HepG2 (cell line): ENCODE measurements around the gene COBLL1. TPM values are rescaled to one million over a fixed set of nuclear protein-coding genes. Genes with fewer than 3 reads are reported as not detected.

Experiments
- ATAC-seq: fragments of 200-7000 bp; cut with Tn5 transposase; 3 replicates; pipeline ENCODE4 v1.9.1; 2020; ENCODE audit warnings: mild to moderate bottlenecking, moderate library complexity
- BruUV-seq: library from RNA; stranded (reverse); fragments of 400-500 nt; replicated peaks from 2 replicates; lab custom pipeline; 2021; lab: Mats Ljungman, UMichigan
- CTCF ChIA-PET: fragments of 300-600 bp; formaldehyde crosslinking; extraction: SDS; loops from one replicate; lab custom pipeline; 2021; ENCODE audit warnings: low total read pairs, inconsistent platforms, low intra/inter-chr PET ratio; lab: Yijun Ruan, JAX
- POLR2A ChIA-PET: fragments of 350-600 bp; sonication (Branson Sonifier 250); formaldehyde crosslinking; loops from one replicate; lab custom pipeline; 2020; ENCODE audit warnings: antibody characterized with exemption, inconsistent platforms; lab: Yijun Ruan, JAX
- DNase-seq: peaks from one replicate; pipeline ENCODE4 v3.0.0-alpha.2; 2015; ENCODE audit warnings: low spot score
- FAIRE-seq: peaks from 3 replicates; lab custom pipeline; 2011; peaks lifted over from hg19 to GRCh38; lab: Jason Lieb, UNC
- H2AFZ ChIP-seq: one replicate; pipeline ENCODE4 v1.6.1; 2011; ENCODE audit warnings: low read length, inconsistent platforms
- H3K27ac ChIP-seq: fragments of 300-600 bp; 3 replicates; pipeline ENCODE4 v1.8.0; 2011; ENCODE audit warnings: mixed run types, mild to moderate bottlenecking, mixed read lengths, low read length, inconsistent platforms; ENCODE audit not compliant: insufficient read depth; ENCODE audit errors: extremely low read length
- H3K27me3 ChIP-seq, 2 experiments: fragments of 200-600 bp in 1 of 2; 2 replicates in 1 of 2; 3 replicates in 1 of 2; pipeline versions ENCODE4 v1.6.0 to v1.8.0; 2011; ENCODE audit warnings: low read length in 2 of 2, mild to moderate bottlenecking in 2 of 2, moderate library complexity in 2 of 2, inconsistent platforms in 1 of 2; ENCODE audit not compliant: insufficient read depth in 2 of 2, control insufficient read depth in 1 of 2
- H3K36me3 ChIP-seq, 2 experiments: fragments of 200-600 bp in 1 of 2; replicated peaks in 1 of 2; 2 replicates in 1 of 2; 3 replicates in 1 of 2; pipeline versions ENCODE4 v1.5.1 to v1.8.0; 2011; ENCODE audit warnings: low read length in 2 of 2, inconsistent platforms in 1 of 2; ENCODE audit not compliant: insufficient read depth in 2 of 2, control insufficient read depth in 1 of 2
- H3K4me1 ChIP-seq: 2 replicates; pipeline ENCODE4 v1.5.1; 2012; ENCODE audit warnings: low read length, inconsistent platforms; ENCODE audit not compliant: insufficient read depth
- H3K4me2 ChIP-seq: 2 replicates; pipeline ENCODE4 v1.6.0; 2011; ENCODE audit warnings: low read depth, low read length, inconsistent platforms
- H3K4me3 ChIP-seq, 3 experiments: fragments of 200-600 bp in 1 of 3; sonication (generic), shearing (Covaris generic) in 1 of 3; replicated peaks in 1 of 3; 2 replicates each; pipeline ENCODE4 v1.5.1; 2011 to 2016; ENCODE audit warnings: low read length in 3 of 3, inconsistent platforms in 2 of 3, low read depth in 2 of 3, mild to moderate bottlenecking in 2 of 3, control low read depth in 1 of 3, mixed read lengths in 1 of 3; ENCODE audit not compliant: insufficient read depth in 1 of 3
- H3K79me2 ChIP-seq: one replicate; pipeline ENCODE4 v1.6.1; 2011; ENCODE audit warnings: low read length, inconsistent platforms; ENCODE audit not compliant: insufficient read depth
- H3K9ac ChIP-seq: 2 replicates; pipeline ENCODE4 v1.6.0; 2011; ENCODE audit warnings: mild to moderate bottlenecking, low read depth, low read length, inconsistent platforms; ENCODE audit not compliant: insufficient read depth
- H3K9me3 ChIP-seq: 2 replicates; pipeline ENCODE4 v1.5.1; 2012; ENCODE audit warnings: mild to moderate bottlenecking, low read length
- H4K20me1 ChIP-seq: 2 replicates; pipeline ENCODE4 v1.6.0; 2011; ENCODE audit warnings: inconsistent platforms, mild to moderate bottlenecking, low read length, moderate library complexity; ENCODE audit not compliant: insufficient read depth
- ARID2 ChIP-seq: sonication (generic); formaldehyde crosslinking; IDR thresholded peaks from 2 replicates; pipeline ENCODE4 v1.8.1; 2022; ENCODE audit warnings: mild to moderate bottlenecking, missing genetic modification reagents, borderline replicate concordance
- CREB3 ChIP-seq: sonication (generic); formaldehyde crosslinking; IDR thresholded peaks from 2 replicates; pipeline ENCODE4 v1.5.0; 2020; ENCODE audit warnings: missing genetic modification reagents
- GABPB1 ChIP-seq: IDR thresholded peaks from 2 replicates; pipeline ENCODE4 v1.6.1; 2016; ENCODE audit warnings: mild to moderate bottlenecking, missing genetic modification reagents, moderate library complexity, missing compliant biosample characterization
- HDAC1 ChIP-seq: sonication (generic); formaldehyde crosslinking; IDR thresholded peaks from 2 replicates; pipeline ENCODE4 v1.5.1; 2020; ENCODE audit warnings: mild to moderate bottlenecking, missing genetic modification reagents
- IKZF1 ChIP-seq: fragments of 450-650 bp; IDR thresholded peaks from 2 replicates; pipeline ENCODE4 v1.7.1; 2016
- KDM5A ChIP-seq: fragments of 200-600 bp; sonication (generic); IDR thresholded peaks from 2 replicates; pipeline ENCODE4 v1.7.0; 2018; ENCODE audit warnings: antibody characterized with exemption, mild to moderate bottlenecking, low read length, borderline replicate concordance
- NR1H2 ChIP-seq: sonication (generic); formaldehyde crosslinking; IDR thresholded peaks from 2 replicates; pipeline ENCODE4 v1.8.1; 2022; ENCODE audit warnings: low read depth, missing genetic modification reagents, borderline replicate concordance
- RBFOX2 ChIP-seq: fragments of 200-400 bp; formaldehyde crosslinking; IDR thresholded peaks from 2 replicates; pipeline ENCODE4 v1.6.1; 2017; ENCODE audit warnings: low read depth, mild to moderate bottlenecking, low read length
- ZBTB42 ChIP-seq: sonication (generic); formaldehyde crosslinking; IDR thresholded peaks from 2 replicates; pipeline ENCODE4 v1.5.0; 2020; ENCODE audit warnings: mild to moderate bottlenecking, missing genetic modification reagents
- ZFP90 ChIP-seq: sonication (generic); formaldehyde crosslinking; IDR thresholded peaks from 2 replicates; pipeline ENCODE4 v1.8.0; 2022; ENCODE audit warnings: missing genetic modification reagents, mild to moderate bottlenecking, inconsistent platforms, borderline replicate concordance
- ZNF180 ChIP-seq: sonication (generic); formaldehyde crosslinking; IDR thresholded peaks from 2 replicates; pipeline ENCODE4 v1.4.0; 2020; ENCODE audit warnings: low read depth, missing genetic modification reagents, borderline replicate concordance
- ZNF496 ChIP-seq: sonication (generic); formaldehyde crosslinking; IDR thresholded peaks from 2 replicates; pipeline ENCODE4 v1.8.1; 2023; ENCODE audit warnings: mild to moderate bottlenecking, moderate library complexity, missing genetic modification reagents; ENCODE audit not compliant: insufficient replicate concordance
- ZNF552 ChIP-seq: sonication (generic); formaldehyde crosslinking; IDR thresholded peaks from 2 replicates; pipeline ENCODE4 v1.9.0; 2022; ENCODE audit warnings: missing genetic modification reagents, mild to moderate bottlenecking, borderline replicate concordance
- ZNF572 ChIP-seq: sonication (generic); formaldehyde crosslinking; IDR thresholded peaks from 2 replicates; pipeline ENCODE4 v1.5.1; 2020; ENCODE audit warnings: mild to moderate bottlenecking, missing genetic modification reagents
- ZNF746 ChIP-seq: sonication (generic); formaldehyde crosslinking; IDR thresholded peaks from 2 replicates; pipeline ENCODE4 v1.8.0; 2022; ENCODE audit warnings: mild to moderate bottlenecking, missing genetic modification reagents
- in situ Hi-C: cut with HindIII; loops from 2 replicates; pipeline ENCODE4 v1.10.0; 2017; ENCODE audit warnings: low pct_unique_long_range_greater_than_20kb; ENCODE audit not compliant: extremely low pct_ligation_motif_present
- intact Hi-C: fragments of 100-400 bp; cut with micrococcal nuclease; formaldehyde crosslinking; loops from one replicate; pipeline ENCODE4 v1.10.0; 2022; ENCODE audit not compliant: unreplicated experiment
- polyA plus RNA-seq, 8 experiments: library from polyadenylated mRNA; depleted of rRNA in 3 of 8; stranded (reverse) in 7 of 8; unstranded in 1 of 8; fragments of >200 nt; fragmentation: Illumina TruSeq in 4 of 8; extraction: Trizol in 4 of 8; gene quantifications; 2 replicates each; pipeline versions ENCODE4 v1.2.1 to v1.2.3, GENCODE V29; 2011 to 2016; ENCODE audit warnings: low read depth in 4 of 8, missing spikeins in 1 of 8, mixed read lengths in 1 of 8; ENCODE audit not compliant: insufficient read depth in 1 of 8
- total RNA-seq, 5 experiments: library from RNA; depleted of rRNA; stranded (reverse); fragments of >200 nt; fragmentation: Illumina TruSeq; extraction: Trizol; gene quantifications; 2 replicates each; pipeline ENCODE4 v1.2.3, GENCODE V29; 2016; ENCODE audit warnings: low read depth in 1 of 5
- TF ChIP-seq, protein P1 (sequence below), 2 experiments: IDR thresholded peaks; 2 replicates each; pipeline ENCODE4 v1.6.1; 2011 to 2012; ENCODE audit warnings: low read length in 2 of 2, borderline replicate concordance in 1 of 2, low read depth in 1 of 2, mild to moderate bottlenecking in 1 of 2, moderate library complexity in 1 of 2
- TF ChIP-seq, protein P2 (sequence below): sonication (generic); formaldehyde crosslinking; IDR thresholded peaks from 2 replicates; pipeline ENCODE4 v1.5.0; 2020; ENCODE audit warnings: missing genetic modification reagents, mild to moderate bottlenecking, borderline replicate concordance

The COBLL1 gene
- total and polyA plus RNA-seq, 2 of the 13 experiments (the other 11 are each of a cell fraction or from before 2014, with no cell fraction given), result 32.6 to 86.8 TPM

DNA sequence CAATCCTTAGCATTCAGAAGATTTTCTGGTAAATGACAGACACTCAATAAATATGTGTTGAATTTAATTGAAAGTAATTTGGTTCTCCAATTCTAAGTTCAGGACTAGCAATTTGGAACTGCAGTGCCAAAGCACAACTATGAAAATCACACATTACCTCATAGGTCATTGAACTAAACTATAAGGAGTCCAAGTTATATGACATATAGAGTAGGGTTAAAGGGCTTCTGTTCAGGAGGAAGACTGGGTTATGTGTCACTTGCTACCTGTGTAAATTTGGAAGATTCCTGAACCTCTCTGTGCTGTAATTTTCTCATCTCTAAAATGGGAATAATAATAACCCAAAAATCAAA, 27.8 kb upstream of the COBLL1 start:
- intact Hi-C loops (no loop called here), in situ Hi-C loops (no loop called here)
- FAIRE-seq, result no peak
- Histone ChIP-seq H3K9ac (no peak overlapping the region), H3K4me1 (peaks cover 34% of the 10 kb centered on the region), H3K27me3 (no peaks in the 10 kb centered on the region), H3K27ac (no peak overlapping the region), H3K79me2 (no peaks in the 10 kb centered on the region), H3K4me3 (no peak overlapping the region), H3K9me3 (no peaks in the 10 kb centered on the region), H3K4me2 (no peak overlapping the region), H3K36me3 (no peaks in the 10 kb centered on the region), H2AFZ (no peak overlapping the region), H4K20me1 (no peaks in the 10 kb centered on the region)
- ATAC-seq, result no peak
- BruUV-seq, result no TSS peak
- CTCF ChIA-PET, result no interaction called here
- POLR2A ChIA-PET, result no interaction called here
- DNase-seq, result no peak
- no peak for TF ChIP-seq KDM5A
- no peak for TF ChIP-seq ZFP90 (CRISPR knock-in tag)
- no peak for TF ChIP-seq ARID2 (CRISPR knock-in tag)
- no peak for TF ChIP-seq ZNF746 (CRISPR knock-in tag)
- TF ChIP-seq ZNF496 (CRISPR knock-in tag), result no peak
- no peak for TF ChIP-seq ZNF180 (CRISPR knock-in tag)
- TF ChIP-seq CREB3, result no peak
- TF ChIP-seq NR1H2 (CRISPR knock-in tag), result no peak
- TF ChIP-seq ZBTB42, result no peak
- TF ChIP-seq, protein P1, sequence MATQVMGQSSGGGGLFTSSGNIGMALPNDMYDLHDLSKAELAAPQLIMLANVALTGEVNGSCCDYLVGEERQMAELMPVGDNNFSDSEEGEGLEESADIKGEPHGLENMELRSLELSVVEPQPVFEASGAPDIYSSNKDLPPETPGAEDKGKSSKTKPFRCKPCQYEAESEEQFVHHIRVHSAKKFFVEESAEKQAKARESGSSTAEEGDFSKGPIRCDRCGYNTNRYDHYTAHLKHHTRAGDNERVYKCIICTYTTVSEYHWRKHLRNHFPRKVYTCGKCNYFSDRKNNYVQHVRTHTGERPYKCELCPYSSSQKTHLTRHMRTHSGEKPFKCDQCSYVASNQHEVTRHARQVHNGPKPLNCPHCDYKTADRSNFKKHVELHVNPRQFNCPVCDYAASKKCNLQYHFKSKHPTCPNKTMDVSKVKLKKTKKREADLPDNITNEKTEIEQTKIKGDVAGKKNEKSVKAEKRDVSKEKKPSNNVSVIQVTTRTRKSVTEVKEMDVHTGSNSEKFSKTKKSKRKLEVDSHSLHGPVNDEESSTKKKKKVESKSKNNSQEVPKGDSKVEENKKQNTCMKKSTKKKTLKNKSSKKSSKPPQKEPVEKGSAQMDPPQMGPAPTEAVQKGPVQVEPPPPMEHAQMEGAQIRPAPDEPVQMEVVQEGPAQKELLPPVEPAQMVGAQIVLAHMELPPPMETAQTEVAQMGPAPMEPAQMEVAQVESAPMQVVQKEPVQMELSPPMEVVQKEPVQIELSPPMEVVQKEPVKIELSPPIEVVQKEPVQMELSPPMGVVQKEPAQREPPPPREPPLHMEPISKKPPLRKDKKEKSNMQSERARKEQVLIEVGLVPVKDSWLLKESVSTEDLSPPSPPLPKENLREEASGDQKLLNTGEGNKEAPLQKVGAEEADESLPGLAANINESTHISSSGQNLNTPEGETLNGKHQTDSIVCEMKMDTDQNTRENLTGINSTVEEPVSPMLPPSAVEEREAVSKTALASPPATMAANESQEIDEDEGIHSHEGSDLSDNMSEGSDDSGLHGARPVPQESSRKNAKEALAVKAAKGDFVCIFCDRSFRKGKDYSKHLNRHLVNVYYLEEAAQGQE (IDR thresholded peaks at IDR 0.05; ENCODE audit: borderline replicate concordance in 1 of 2, low read depth in 1 of 2, low read length in 2 of 2), result no peak
- TF ChIP-seq, protein P2, sequence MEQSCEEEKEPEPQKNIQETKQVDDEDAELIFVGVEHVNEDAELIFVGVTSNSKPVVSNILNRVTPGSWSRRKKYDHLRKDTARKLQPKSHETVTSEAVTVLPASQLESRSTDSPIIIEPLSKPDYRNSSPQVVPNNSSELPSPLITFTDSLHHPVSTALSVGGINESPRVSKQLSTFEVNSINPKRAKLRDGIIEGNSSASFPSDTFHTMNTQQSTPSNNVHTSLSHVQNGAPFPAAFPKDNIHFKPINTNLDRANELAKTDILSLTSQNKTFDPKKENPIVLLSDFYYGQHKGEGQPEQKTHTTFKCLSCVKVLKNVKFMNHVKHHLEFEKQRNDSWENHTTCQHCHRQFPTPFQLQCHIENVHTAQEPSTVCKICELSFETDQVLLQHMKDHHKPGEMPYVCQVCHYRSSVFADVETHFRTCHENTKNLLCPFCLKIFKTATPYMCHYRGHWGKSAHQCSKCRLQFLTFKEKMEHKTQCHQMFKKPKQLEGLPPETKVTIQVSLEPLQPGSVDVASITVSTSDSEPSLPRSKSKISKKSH (CRISPR knock-in tag), result no peak
- TF ChIP-seq GABPB1 (CRISPR knock-in tag), result no peak
- no peak for TF ChIP-seq ZNF552
- no peak for TF ChIP-seq HDAC1 (CRISPR knock-in tag)
- TF ChIP-seq RBFOX2, result no peak
- TF ChIP-seq ZNF572, result no peak
- TF ChIP-seq IKZF1, result no peak
